GM12874 (cell line): ENCODE measurements around the gene CHRD.

Source experiments
- CTCF ChIP-seq: IDR thresholded peaks from 2 replicates; pipeline ENCODE4 v1.5.1; 2011; ENCODE audit warnings: low read depth, mild to moderate bottlenecking, control low read depth, low read length, moderate library complexity; ENCODE audit not compliant: insufficient read depth

Gene CHRD

GRCh38 chr3:184387174-184387714 lies 7.4 kb downstream of the CHRD start:
- TF ChIP-seq CTCF, result no peak

- no peak for TF ChIP-seq CTCF
Observed at GRCh38 chr3:184388164-184388935, 8.5 kb downstream of the CHRD start.

GRCh38 chr3:184388936-184389230 lies 9.0 kb downstream of the CHRD start:
- TF ChIP-seq CTCF, result no peak

GRCh38 chr3:184389384-184389783 lies 9.5 kb downstream of the CHRD start:
- no peak for TF ChIP-seq CTCF

DNA sequence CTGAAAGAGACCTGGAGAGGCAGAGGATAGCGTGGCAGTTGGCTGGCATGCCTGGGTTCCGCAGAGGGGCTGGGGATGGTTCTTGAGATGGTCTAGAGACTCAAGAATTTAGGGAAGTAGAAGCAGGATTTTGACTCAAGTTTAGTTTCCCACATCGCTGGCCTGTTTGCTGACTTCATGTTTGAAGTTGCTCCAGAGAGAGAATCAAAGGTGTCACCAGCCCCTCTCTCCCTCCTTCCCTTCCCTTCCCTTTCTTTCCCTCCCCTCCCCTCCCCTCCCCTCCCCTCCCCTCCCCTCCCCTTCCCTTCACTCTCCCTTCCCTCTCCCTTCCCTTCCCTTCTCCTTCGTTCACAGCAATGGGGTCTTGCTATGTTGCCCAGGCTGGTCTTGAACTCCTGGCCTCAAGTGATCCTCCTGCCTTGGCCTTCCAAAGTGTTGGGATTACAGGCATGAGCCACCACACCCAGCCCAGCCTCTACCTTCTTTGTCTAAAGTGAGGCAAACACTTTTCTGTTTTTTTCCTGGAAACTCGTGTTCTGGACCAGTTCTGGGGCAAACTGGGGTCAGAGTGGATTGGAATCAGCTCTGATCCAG lies 10.2 kb downstream of the CHRD start:
- TF ChIP-seq CTCF, result no peak

- no peak for TF ChIP-seq CTCF
Observed at GRCh38 chr3:184391266-184391665, 11.4 kb downstream of the CHRD start.

DNA sequence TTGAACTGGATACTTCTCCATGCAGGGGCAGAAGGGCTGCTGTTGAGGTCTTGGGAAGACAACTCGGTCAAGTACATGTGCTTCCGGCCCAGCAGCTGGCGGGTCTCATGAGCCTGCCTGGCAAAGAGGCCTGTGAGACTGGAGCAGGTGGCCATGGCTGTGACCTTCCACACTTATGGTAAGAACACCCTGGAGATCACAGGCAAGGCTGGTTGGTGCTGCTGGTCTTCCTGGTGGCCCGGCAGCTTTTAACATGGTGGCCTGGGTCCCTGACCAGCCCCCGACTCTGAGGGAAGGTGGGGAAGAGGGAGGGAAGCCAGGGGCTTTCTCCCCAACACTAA lies 15.4 kb downstream of the CHRD start:
- no peak for TF ChIP-seq CTCF
